Measurements from ENCODE around the gene ARAP3. TPM values are rescaled to one million over a fixed set of nuclear protein-coding genes. Genes with fewer than 3 reads are reported as not detected.
A peak's percentile ranks its signal among the peaks of the same experiment; 100 is the strongest.

Gene ARAP3
- total RNA-seq, 1 donor from 2014 or later = 39.2 TPM

- H3K4me3 Mint-ChIP-seq = no peak overlapping the region
- H3K36me3 Mint-ChIP-seq (ENCODE audit: low read depth) = no peaks in the 10 kb centered on the region
- H3K4me1 Mint-ChIP-seq = peaks cover 4% of the 10 kb centered on the region
- no peak for DNase-seq (ENCODE audit: low read depth, low spot score)
- H3K9me3 Mint-ChIP-seq = no peaks in the 10 kb centered on the region
- no peak for TF ChIP-seq CTCF (conservative IDR thresholded peaks at IDR 0.05)
- H3K27me3 Mint-ChIP-seq (ENCODE audit: low read depth) = no peaks in the 10 kb centered on the region
- H3K27ac Mint-ChIP-seq (ENCODE audit: unreplicated experiment) = no peak overlapping the region
Observed at GRCh38 chr5:141665995-141666940, 15.8 kb downstream of the ARAP3 start.

- Mint-ChIP-seq H3K4me1 (peaks cover 4% of the 10 kb centered on the region), H3K9me3 (no peaks in the 10 kb centered on the region), H3K27me3 (ENCODE audit: low read depth) (no peaks in the 10 kb centered on the region), H3K27ac (ENCODE audit: unreplicated experiment) (no peak overlapping the region), H3K36me3 (ENCODE audit: low read depth) (no peaks in the 10 kb centered on the region), H3K4me3 (no peak overlapping the region)
- peak; percentile 85 for DNase-seq (ENCODE audit: low read depth, low spot score)
- peak; percentile 89 for TF ChIP-seq CTCF (conservative IDR thresholded peaks at IDR 0.05)
Observed at GRCh38 chr5:141664733-141665461, 17.1 kb downstream of the ARAP3 start.

GRCh38 chr5:141663506-141663905, 18.5 kb downstream of the ARAP3 start:
- TF ChIP-seq CTCF (conservative IDR thresholded peaks at IDR 0.05) = no peak
- H3K27me3 Mint-ChIP-seq (ENCODE audit: low read depth) = no peaks in the 10 kb centered on the region
- H3K9me3 Mint-ChIP-seq = no peaks in the 10 kb centered on the region
- no peak overlapping the region for H3K4me3 Mint-ChIP-seq
- H3K27ac Mint-ChIP-seq (ENCODE audit: unreplicated experiment) = no peak overlapping the region
- DNase-seq (ENCODE audit: low read depth, low spot score) = no peak
- peaks cover 4% of the 10 kb centered on the region for H3K4me1 Mint-ChIP-seq
- peaks cover 3% of the 10 kb centered on the region for H3K36me3 Mint-ChIP-seq (ENCODE audit: low read depth)

- no peak for TF ChIP-seq CTCF (conservative IDR thresholded peaks at IDR 0.05)
- no peaks in the 10 kb centered on the region for H3K27me3 Mint-ChIP-seq (ENCODE audit: low read depth)
- DNase-seq (ENCODE audit: low read depth, low spot score) = no peak
- H3K9me3 Mint-ChIP-seq = no peaks in the 10 kb centered on the region
- H3K4me1 Mint-ChIP-seq = peaks cover 4% of the 10 kb centered on the region
- H3K4me3 Mint-ChIP-seq = no peak overlapping the region
- no peak overlapping the region for H3K27ac Mint-ChIP-seq (ENCODE audit: unreplicated experiment)
- H3K36me3 Mint-ChIP-seq (ENCODE audit: low read depth) = peaks cover 10% of the 10 kb centered on the region
Observed at GRCh38 chr5:141662028-141662427, 20.0 kb downstream of the ARAP3 start.

GRCh38 chr5:141657937-141658545, 24.0 kb downstream of the ARAP3 start:
- H3K4me1 Mint-ChIP-seq = no peaks in the 10 kb centered on the region
- peaks cover 17% of the 10 kb centered on the region for H3K36me3 Mint-ChIP-seq (ENCODE audit: low read depth)
- no peak overlapping the region for H3K27ac Mint-ChIP-seq (ENCODE audit: unreplicated experiment)
- no peak for DNase-seq (ENCODE audit: low read depth, low spot score)
- no peaks in the 10 kb centered on the region for H3K27me3 Mint-ChIP-seq (ENCODE audit: low read depth)
- no peaks in the 10 kb centered on the region for H3K9me3 Mint-ChIP-seq
- TF ChIP-seq CTCF (conservative IDR thresholded peaks at IDR 0.05) = no peak
- no peak overlapping the region for H3K4me3 Mint-ChIP-seq
